CD4-positive, alpha-beta T cell treated with Interferon alpha-2 for 1 hour (primary cell): ENCODE results near the gene RPS27L.

Experiments used
- DNase-seq, 2 donors: peaks; one replicate each; pipeline ENCODE4 v3.0.0-alpha.2; 2020 to 2022

Gene RPS27L

DNA sequence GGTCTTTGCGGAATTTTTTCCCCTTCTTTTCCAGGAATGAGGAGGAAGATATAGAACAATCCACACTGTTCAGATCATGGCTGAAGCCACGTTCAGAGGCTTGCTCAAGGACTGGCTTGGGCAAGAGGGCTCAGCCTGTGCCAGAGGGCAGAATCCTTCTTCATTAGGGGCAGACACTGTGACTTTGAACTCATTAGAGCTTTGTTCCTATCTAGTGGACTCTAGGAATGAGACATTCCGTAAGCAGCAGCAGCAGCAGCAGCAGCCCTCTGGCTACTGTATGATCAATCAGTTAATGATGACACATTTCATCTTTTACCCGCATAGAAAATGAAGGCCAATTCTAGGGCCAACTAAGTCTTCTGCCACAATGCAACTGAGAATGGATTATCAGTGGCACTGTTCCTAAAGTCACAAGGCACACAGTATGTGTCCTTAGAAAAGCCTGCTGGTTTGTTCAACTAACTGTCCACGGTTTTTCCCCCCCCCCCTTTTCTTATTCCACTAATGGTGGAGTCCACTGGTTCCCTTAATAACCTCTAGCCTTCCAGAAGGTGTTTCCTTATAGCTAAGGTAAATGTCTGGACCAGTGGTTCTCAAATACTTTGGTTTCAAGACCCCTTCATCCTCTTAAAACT, 30.4 kb upstream of the RPS27L start:
- DNase-seq, result no peak

DNA sequence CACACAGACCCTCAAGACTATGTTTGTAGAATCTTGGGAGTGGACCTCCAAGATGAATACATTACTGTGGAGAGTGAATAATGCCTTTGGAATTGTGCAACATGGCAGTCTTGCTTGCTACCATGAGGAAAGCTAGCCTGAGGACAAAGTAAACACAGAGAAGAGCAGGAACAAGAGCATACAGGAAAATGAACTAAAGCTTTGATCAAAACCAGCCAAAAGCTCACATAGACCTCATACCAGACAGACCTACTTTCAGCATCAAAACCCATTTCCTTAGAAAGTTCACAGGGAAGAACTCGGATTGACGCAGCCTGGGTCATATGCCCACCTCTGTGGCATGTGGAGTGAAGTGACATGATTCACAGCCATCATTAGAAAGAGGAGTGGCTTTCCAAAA, 28.8 kb upstream of the RPS27L start:
- DNase-seq, result no peak

DNA sequence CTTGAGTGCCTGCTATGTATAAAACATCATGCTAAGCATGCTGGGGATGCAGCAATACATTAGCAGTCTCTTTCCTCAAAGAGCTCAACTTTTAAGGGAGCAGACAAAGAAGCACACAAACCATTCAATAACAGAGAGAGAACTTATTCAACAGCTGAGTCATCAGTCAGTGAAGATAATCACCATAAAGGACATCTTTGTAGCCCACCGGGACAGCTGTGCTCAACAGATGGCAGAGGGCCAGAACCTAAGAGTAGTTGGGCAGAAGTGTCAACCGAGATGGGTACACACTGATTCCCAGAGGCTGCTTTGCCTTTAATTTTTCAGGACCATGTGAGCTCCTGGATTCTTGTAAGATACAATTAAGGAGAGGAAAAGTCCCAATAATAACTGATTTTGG, 27.9 kb upstream of the RPS27L start:
- no peak for DNase-seq

DNA sequence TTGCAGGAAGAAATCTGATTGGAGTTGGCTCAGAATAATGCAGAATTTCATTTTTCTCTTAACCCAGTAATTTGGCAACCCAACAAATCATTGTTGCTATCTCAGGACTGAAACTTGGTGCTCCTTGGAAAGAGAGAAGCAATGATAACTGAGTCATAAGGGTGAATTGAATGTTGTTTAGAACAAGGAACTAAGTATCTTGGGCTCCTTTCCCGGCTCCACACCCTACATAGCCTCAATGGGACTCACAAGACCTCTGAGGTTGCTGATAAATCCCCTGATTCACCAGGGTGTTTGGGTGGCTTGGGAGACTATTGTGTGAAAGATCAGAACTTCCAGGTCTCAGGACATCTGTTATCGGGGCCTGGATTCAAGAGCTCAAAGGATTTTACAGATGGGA, 24.4 kb upstream of the RPS27L start:
- no peak for DNase-seq

DNA sequence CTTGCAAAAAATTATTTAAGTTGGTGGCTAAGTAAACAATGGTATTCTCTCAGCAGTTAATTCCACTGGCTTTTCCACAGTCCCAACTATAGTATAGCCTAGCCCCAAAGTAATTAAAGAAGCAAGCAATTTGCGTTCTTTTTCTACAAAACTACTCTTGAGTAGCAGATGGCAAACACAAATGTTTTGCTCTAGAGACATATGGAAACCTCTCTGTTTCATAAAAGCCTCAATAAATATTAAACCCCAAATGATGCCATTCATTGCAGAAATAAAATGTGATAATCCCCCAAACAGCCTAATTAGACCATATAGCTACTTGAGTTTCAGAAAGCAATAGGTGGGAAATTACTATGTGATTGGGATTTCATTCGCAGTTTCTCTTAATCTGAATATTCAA, 23.5 kb upstream of the RPS27L start:
- no peak for DNase-seq

DNA sequence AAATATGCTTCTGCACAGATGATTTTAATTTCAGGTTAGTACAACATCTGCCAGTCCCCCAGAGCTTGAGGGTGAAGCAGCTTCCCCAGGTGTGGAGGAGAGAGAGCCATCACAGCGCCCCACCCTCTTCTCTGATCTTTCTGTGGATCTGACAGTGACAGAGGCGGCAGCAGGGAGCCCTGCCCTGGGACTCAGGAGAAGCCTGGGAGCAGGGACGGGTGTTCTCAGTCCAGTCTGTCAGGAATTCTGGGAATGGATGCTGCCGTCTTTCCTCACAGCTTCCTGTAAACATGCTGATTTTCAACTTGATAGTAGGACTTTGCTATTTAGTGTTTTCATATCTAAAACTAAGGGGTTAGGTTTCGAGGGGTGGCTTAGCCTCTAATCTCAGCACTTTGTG, 20.8 kb upstream of the RPS27L start:
- DNase-seq, result no peak

DNA sequence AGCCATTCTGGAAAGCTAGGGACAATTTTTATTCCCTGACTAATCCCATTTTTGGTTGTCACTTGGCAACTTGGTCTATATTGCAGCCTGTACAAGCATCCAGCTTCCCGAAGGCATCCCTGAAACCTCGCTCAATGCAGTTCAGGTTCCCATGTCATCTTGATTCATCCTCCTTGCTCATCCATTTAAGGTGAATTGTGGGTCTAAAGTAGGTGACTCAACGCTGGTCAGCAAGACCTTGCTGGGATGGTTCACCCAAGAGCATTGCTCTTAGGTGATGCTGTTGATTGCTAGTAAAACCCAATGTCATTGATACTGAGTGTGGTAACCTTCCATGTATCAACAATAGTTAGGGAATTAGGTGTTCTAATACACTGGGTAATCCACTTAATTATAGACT, 19.0 kb upstream of the RPS27L start:
- no peak for DNase-seq

DNA sequence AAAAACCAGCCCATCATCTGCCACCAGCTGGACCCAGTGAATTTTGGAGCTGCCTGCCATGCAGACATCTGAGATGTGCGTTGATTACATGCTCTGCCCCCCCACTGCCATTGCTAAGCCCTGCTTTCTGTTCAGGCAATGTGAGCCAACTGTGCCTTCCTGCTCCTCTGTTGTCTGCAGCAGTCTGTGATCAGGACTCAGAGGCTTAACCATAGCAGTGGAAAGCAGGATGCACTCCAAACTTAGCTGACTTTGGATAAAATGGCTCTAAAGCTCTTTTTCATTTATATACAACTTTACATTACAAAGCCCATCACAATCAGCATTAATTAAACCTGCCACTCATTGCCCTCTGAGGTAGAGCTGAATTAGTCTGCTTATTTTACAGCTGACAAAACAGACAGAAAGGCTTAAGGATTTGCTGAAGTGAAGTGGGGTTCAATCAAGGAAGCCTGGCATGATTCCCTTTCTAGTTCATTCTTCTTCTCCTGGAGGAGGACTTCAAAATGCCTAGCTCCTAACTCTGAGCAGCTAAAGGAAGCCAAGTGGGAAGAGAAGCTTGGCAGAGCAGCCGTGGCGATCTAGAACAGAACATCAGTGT, 15.7 kb upstream of the RPS27L start:
- no peak for DNase-seq

DNA sequence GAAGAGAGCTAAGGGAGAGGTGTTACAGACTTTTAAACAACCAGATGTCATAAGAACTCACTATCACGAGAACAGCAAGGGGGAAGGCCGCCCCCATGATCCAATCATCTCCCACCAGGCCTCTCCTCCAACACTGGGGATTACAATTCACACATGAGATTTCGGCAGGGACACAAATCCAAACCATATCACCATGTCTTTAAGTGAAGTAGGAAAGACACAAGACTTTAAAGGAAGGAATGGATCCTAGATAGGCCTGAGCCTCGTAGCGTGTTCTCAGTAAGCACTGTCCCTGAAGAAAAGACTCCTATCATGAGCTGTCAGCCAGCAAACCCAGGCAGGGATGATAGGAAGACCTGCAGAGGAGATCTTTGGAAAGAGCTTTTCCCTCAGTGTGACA, 15.1 kb upstream of the RPS27L start:
- no peak for DNase-seq

DNA sequence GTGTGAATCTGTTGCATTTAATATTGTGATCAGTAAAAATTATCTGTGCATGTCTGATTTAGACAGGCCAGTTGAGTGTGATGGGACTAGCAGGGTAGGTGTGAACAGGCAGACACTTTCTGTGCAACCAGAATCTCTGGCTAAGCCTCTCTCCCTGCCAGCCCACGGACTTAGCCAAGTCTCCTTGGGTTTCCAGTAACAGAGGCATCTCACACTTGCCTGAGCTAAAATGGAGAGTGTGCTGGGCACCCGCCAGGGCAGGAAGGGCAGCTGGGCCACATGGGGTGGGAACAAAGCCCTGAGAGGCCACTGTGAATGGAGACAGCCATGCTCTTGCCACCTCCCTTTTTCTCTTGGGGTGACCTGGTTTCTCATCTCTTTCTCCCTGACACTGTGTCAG, 12.5 kb upstream of the RPS27L start:
- no peak for DNase-seq

DNA sequence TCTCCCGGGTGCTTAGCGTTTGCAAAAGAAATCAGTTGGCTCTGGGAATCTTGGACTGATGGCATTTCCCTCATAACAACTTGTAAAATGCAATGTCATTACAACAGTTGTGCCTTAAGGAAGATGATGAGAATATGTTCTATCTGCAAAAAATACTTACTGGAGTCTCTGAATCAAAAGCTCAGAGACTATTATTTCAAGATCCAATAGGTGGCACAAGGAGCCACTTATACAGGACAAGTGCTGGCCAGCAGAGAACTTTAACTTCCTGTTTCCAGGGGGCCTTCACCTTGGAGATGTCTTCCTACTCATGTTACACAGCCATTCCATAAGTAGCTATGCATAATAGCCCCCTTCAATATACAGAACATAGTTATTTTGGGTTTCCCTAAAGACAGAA, 8.9 kb upstream of the RPS27L start:
- peak; percentile 7 to 46 for DNase-seq

DNA sequence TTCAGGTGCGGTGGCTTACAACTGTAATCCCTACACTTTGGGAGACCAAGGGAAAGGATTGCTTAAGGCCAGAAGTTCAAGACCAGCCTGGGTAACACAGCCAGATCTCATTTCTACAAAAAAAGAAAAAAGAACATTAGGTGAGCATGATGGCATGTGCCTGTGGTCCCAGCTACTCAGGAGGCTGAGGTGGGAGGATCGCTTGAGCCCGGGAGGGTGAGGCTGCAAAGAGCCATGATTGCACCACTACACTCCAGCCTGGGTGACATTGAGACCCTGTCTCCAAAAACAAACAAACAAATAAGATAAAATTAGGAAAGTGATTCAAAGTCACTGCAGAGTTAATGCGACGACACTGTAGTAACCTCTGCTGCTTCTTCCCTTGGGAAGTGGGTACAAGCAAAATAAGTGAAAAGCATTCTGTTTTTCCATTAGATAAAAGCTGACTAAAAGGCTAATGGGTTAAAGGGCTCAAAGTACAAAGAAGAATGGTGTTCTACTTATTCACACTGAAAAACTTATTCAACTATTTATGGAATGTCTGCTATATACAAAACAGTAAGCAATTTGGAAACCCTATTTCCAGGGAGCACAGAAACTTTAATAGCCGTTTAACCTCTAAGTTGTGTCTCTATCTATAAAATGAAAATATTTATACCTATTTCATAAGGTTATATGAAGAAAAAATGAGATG, 8.0 kb upstream of the RPS27L start:
- no peak for DNase-seq

DNA sequence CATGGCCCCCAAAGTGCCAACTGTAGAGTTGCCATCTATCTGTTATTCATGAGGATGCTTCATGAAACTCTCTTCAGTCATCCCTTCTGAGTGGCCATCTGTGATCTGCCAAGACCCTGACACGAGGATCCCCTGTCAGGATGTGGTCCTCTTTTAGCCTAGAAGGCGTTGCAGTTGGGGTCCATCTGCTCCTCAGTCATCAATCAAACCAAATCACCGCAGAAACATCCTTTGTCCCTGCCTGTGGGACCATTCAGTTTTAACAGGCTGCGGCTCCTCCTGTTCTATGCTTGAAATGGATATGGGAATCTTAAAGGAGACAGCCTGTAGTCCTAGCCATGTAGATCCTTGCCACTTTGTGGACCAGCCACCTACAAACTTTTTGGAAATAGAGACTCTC, 5.9 kb upstream of the RPS27L start:
- DNase-seq, result no peak

DNA sequence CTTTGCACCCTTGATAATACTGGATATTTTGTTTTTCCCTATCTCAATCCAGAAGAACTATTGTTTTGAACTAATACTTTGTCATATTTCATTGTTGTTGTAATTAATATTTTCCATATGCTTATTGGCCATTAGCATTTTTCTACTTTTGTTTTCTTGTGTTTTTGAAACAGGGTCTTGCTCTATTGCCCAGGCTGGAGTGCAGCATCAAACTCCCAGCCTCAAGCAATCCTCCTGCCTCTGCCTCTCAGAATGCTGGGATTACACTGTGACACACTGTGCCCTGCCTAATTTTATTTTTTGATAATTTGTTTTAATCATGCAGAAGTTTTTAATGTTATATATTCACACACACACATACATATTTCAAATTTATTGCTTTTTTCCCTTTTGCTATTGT, 3.4 kb upstream of the RPS27L start:
- no peak for DNase-seq

DNA sequence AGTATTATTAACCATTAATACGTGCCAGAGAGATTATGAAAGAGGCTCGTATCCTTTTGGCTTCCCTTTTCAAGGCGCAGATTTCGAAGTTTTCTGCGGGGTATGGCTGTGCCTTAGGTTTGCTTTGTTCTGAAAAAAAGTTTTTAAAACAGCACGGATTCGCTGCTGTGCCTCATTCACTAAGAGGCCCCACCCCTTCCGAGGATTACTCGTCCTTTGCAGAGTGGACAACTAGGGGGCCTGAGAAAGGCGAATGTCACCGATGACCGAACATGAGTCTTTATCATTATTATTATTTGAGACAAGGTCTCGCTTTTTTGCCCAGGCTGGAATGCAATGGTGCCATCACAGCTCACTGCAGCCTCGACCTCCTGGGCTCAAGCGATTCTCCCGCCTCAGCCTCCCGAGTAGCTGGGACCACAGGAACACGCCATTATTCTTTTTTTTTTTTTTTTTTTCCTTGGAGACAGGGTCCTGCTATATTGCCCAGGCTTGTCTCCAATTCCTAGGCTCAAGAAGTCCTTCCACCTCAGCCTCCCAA, 684 bp upstream of the RPS27L start:
- peak; percentile 19 to 40 for DNase-seq

DNA sequence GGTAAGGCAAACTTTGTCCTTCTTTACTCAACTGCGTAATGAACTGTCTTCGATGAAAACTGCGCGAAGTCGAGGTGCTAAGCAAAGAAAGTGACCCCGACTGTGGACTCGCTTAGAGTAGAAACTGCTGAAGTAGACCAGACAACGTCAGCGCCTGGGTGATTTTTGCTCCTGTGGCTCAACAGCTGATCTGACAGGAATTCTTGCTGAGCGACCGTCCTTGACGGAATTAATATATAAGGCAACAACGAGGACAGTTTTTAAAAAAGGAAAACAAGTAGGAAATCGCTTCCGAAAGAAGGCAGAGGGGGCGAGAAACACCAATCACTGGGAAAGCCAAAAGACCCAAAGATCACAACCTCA, 541 bp downstream of the RPS27L start:
- peak in 1 of 2 donors; percentile 20 for DNase-seq

DNA sequence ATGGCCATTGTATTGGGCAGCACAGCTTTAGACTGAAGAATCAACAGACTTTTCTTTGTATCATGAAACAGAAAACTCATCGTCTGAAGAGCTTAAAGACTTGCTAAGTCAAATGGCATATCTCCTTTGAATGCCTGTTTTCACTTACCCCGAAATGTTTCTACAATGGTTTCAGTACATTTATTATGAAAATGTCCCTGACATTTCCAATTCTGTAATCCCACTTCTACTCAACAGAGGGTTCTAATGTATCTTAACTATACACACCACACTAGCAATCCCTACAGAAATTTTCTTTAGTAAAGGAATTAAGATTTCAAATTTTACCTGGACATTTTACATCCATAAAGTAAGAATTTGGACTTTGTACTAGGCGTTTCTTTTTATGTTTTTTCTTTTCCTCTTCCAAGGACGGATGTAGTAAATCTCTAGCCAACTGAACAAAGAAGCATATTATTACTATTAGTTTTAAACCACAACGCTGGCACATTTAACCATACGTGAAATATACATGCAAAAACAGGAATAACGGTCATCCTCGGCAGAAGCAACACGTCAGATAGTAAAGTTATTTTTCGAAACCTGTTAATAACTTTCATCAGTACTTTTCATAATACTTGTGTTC, 1.1 kb downstream of the RPS27L start:
- DNase-seq, result no peak

DNA sequence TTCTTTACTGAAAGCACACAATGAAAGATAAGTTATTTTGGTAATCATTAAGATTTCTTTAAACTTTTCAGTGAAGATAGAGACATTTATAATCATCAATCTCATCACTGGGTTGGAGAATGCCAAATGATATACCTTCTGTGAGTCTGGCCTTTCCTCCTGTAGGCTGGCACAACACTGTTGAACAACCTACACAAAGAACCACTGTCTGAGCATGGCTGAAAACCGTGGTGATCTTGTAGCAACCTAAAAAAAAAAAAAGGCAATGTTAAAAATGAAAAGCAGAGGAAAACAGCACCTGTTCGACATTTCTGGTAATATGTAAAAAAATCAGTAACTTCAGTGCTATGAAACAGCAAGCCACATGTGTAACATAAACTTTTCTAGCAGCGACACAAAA, 1.8 kb downstream of the RPS27L start:
- DNase-seq, result no peak

DNA sequence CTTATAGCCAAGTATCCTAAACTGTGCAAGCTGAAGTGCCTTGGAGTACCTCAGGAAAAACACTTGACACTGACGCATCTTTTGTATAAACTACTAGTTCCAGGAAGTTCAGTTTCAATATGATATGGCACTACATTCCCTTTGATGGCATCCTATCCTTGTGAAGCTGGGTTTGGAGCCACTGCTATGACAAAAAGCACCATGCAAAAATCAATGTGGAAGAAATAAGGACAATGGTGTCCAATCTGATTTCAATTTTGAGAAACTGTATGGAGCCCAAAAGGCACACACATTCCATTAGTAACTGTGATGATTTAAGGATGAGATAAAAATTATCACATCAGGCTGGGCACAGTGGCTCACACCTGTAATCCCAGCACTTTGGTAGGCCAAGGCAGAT, 5.6 kb downstream of the RPS27L start:
- DNase-seq, result no peak

DNA sequence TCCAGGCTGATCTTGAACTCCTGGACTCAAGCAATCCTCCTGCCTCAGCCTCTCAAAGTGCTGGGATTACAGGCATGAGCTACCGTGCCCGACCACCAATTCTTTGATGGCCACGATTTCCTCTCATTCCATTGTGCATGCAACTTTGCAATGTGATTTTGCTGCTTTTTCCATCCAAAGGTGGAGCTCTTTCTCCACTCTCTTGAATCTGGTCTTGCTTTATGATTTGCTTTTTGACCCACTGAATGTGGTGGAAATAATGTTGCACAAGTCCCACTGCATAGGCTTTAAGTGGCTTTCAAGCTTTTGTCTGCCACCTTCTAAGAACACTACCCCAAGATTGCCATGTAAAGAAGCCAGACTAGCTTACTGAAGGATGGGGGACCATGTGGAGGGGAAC, 10.6 kb downstream of the RPS27L start:
- peak in 1 of 2 donors; percentile 13 for DNase-seq

DNA sequence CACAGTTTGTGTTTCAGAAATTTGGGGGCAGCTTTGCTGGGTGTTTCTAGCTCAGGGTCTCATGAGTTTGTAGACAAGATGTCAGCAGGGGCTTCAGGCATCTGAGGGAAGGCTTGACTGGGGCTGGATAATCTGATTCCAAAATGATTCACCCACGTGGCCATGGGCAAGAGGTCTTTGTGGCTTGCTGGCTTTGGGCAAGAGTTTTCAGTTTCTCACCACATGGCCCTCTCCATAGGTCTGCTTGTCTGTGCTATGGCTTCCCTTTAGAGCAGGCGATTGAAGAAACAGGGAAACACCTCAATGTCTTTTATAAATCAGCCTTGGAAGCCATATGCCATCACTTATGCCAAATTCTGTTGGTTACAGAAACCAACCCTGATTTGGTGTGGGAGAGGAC, 11.9 kb downstream of the RPS27L start:
- no peak for DNase-seq

DNA sequence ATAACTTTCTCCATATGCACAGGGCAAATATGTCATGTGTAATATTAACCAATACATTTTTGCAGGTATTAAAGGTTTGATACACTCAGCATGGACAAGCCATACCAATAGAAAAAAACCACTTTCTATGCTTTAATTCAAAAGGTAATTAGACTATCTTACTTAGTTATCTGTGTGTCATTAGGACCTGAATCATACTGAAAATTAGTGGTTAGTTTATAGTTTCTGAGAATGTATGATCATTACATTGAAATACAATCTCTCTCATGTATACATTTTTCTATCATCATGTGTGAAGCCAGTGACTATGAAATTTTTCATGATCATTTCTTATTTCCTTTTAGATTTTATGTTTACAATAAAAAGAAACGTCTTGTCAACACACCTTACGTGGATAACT, 16.3 kb downstream of the RPS27L start:
- no peak for DNase-seq

DNA sequence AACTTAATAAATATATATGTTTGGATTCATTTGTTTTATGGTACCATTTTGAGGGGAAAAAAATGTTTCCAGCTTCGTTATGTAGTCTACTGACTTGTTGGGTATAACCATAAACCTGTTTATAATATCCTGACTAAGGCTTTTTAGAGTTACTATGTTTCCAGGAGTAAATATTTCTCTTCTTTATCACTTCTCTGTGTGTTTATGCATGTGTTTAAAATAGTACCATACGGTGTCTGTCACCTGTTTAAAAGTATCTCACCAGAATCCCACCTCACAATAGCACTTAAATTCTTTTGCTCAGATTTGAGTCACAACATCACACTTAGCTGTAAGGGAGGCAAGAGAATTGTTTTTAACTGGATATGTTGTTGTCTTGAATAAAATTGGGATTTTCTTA, 20.5 kb downstream of the RPS27L start:
- no peak for DNase-seq

DNA sequence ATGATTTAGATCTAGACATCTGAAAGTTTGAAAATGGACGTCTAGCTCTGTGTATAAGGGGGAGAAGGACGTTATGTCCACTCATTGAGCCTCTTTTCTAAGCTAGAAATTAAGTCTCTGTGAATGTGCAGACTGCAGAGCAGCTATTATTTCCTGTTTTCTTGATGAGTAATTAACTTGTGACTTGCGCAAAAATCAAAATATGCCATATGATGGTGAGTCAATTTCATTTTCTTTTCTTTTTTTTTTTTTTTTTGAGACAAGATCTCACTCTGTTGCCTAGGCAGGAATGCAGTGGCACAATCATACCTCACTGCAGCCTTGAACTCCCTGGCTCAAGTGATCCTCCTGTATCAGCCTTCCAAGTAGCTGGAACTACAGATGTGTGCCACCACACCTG, 21.5 kb downstream of the RPS27L start:
- DNase-seq, result no peak
